NCI-H345 treated with DMSO at 0.1 percent for 48 hours (cell line): Measurements from ENCODE around the gene LMAN2.
"Not testable (repeated sequence)": the region's sequence is repeated elsewhere in the genome, so short reads cannot be mapped to it uniquely, and the experiment has no call there.

Experiments
- DNase-seq: peaks from one replicate; lab custom pipeline; 2025; ENCODE audit not compliant: unreplicated experiment; lab: John Stamatoyannopoulos, UW

The LMAN2 gene

GRCh38 chr5:177307544-177308363 is 43.7 kb downstream of the LMAN2 start:
- no peak for DNase-seq

- no peak for DNase-seq
Measured at GRCh38 chr5:177306674-177307543, 44.6 kb downstream of the LMAN2 start.

DNA sequence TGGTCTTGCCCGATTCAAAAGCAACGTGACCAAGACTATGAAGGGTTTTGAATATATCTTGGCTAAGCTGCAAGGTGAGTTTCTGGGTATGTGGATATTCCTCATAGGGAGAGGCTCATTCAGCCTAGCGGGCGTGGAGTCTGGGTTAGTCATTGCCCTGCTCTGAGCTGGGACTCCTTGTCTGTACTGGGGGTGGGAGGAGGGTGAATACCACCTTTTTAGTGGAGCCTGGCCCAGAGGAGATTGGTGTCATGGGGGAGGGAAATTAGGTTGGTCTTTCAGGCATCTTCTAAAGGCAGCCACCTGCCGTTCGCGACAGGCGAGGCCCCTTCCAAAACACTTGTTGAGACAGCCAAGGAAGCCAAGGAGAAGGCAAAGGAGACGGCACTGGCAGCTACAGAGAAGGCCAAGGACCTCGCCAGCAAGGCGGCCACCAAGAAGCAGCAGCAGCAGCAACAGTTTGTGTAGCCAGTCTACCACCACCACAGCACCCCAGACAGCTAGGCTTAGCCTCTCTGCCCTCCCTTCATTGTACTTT is 45.3 kb downstream of the LMAN2 start:
- DNase-seq: not testable (repeated sequence)

GRCh38 chr5:177304392-177305119 is 46.9 kb downstream of the LMAN2 start:
- no peak for DNase-seq

DNA sequence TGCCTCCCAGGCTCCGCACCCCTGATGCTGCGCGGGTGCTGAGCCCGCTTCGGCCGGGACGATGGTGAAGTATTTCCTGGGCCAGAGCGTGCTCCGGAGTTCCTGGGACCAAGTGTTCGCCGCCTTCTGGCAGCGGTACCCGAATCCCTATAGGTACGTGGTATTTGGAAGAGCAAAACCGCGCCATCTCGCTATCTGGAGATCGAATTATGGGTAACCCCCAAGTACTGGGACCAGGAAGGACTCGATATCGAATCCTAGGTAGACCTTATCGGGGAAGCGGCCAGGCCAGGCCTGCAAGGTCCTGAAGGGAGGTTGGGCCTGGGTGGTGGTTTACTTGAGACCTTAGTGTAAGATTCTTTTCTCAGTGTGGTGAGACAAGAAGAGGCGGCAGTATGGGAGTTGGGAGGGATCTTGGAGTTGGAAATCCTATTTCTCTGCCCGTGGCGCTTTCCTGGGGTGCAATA is 47.5 kb downstream of the LMAN2 start:
- no peak for DNase-seq

DNA sequence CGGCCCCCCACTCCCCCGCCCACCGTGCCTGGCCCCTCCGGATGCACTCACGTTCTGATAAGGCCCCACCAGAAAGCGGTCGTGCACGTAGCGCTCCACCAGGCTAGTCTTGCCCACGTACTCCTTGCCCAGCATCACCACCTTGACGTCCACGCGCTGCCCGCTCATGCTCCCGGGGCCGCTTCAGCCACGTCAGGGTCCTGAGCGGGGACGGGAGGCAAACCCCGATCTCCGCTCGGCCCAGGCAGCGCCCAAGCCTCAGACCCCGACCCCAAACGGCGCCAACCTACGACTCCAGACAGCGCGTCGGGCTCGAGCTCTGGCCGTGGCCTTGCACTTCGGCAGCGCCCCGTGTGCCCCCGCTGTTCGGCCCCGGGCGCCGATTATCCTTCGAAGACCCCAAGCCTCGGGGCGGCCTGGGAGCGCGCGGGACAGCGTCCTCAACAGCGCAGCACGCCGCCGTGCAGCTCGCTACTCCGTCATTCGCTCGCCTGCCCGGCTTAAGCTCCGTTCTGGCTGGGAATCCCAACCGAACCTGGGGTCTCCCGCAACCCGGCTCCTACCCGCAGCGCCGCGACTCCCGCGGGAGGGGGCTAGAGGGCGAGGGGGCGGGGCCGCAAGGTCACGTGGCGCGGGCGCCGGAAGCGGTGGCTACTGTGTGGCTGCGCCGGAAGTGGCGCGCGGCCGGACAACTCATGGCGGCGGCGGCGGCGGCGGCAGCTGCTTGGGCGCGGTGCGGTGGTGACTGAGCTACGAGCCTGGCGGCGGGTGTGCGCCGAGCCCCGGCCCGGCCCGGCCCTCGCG is 48.1 kb downstream of the LMAN2 start, which contains the start of the genes PRELID1 and RAB24:
TSS of gene PRELID1 (plus strand) at position 679 of the 804 bp plus-strand sequence. CDS start 187 bp downstream, outside the sequence.
TSS of gene RAB24 (minus strand) at position 599 of the 804 bp plus-strand sequence. CDS start at position 168, 431 bp downstream.
- DNase-seq: peak; percentile 73

DNA sequence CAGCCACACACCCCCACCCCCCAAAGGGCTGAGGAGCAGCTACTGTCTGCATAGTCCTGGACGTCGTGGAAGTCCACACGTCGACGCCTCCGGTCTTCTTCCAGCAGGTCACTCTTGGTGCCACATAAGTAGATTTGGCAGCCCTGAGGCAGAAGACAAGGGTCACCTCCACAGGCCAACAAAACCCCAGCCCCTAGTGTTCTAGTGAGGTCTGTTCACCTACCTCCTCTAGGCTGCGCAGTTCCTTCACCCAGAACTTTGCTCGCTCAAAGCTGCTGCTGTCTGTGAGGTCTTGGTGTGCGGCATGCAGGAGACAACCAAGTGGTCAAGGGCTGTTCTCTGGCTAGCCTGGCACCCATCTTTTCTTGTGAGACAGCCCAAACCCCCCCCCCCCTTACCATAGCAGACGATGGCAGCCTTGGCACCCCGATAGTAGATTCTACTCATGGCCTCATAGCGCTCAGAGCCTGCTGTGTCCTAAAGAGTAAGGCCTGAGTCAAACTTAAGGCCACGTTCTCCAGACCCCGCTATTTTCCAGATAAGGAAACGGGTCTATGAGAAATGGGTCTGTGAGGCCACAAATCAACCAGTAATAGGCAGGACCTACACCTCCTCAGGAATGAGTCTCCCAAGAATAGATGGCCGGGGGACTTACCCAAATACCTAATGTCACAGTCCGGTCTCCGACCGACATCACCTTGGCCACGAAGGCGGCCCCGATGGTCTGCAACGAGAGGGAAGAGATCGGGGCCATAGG is 48.9 kb downstream of the LMAN2 start:
- DNase-seq: no peak

- peak; percentile 93 for DNase-seq
Measured at GRCh38 chr5:177301503-177302165, 49.8 kb downstream of the LMAN2 start.

DNA sequence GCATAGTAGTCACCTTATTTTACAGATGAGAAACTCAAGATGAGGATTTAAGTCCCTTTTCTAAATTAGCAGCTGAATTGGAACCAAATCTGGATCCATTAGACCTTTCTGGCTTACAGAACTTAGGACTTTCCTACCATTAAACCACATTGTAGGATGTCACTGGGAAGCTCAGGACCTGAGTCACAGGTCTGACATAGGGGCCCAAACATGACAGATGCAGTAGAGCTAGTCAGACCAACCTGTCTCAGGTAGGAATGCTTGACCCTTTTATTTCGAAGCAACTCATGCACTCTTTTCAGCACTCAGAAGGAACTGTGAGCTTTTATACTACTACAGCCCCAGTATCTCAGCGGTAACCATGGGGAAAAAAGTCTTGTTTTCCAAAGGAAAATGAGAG is 50.5 kb downstream of the LMAN2 start:
- DNase-seq: no peak

GRCh38 chr5:177300236-177300880 is 51.1 kb downstream of the LMAN2 start:
- DNase-seq: no peak

DNA sequence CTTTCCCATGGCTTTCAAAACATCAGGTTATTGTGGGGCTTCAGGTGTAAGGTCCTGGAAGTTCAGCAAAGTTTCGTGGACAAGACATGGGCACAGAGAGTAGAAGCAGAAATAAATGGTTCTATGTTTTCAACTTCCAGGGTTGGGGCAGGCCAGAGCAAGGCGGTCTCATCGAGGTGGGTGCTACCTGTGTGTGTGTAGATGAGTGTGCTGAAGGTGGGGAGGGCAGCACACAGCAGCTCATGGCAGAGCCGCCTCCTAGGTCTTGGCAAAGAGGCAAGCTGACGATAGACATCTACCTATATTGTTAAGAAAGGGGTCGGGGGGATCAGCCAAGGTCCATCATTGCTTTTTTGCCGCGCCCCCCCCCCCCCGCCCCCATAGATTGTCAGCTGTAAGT is 51.8 kb downstream of the LMAN2 start:
- DNase-seq: no peak

DNA sequence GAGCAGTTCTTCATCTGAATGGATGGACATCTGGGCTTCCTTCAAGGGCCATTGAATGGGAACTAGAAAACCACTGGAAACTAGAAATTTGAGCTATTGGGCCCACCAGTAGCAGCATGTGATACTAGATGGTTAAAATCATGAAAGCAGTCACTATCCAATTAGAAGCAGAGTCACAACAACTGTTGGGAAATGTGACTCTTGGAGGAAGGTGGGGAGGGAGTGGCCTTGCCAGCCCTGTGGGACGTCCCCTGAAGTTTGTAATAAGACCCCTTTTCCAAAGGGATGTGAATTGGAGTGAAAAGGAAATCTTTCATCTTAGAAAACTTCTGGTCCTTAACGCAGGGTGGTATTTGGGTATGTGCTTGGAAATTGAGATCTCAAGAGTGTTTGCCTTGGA is 53.5 kb downstream of the LMAN2 start:
- no peak for DNase-seq

- DNase-seq: no peak
Measured at GRCh38 chr5:177296581-177296980, 54.9 kb downstream of the LMAN2 start.

DNA sequence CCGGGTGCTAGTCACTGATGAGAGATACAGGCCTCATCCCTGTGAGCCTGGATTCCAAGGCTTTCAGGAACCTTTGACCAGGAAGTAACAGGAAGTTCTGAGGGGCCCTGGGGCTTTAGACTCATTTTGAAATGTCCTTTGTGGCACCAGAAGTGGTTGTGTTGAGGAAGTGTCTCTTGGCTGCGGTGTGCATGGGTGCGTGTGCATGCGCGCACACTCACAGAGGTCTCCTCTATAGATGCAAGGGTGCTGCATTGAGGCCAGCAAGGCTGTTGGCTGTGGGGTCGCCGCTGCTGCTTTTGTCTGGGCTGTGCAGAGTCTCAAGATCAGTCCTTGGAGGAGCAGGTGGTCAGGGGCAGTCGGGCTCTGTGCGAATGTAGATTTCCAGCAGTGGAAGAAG is 55.5 kb downstream of the LMAN2 start:
- no peak for DNase-seq

- DNase-seq: no peak
Measured at GRCh38 chr5:177294632-177295031, 56.8 kb downstream of the LMAN2 start.

DNA sequence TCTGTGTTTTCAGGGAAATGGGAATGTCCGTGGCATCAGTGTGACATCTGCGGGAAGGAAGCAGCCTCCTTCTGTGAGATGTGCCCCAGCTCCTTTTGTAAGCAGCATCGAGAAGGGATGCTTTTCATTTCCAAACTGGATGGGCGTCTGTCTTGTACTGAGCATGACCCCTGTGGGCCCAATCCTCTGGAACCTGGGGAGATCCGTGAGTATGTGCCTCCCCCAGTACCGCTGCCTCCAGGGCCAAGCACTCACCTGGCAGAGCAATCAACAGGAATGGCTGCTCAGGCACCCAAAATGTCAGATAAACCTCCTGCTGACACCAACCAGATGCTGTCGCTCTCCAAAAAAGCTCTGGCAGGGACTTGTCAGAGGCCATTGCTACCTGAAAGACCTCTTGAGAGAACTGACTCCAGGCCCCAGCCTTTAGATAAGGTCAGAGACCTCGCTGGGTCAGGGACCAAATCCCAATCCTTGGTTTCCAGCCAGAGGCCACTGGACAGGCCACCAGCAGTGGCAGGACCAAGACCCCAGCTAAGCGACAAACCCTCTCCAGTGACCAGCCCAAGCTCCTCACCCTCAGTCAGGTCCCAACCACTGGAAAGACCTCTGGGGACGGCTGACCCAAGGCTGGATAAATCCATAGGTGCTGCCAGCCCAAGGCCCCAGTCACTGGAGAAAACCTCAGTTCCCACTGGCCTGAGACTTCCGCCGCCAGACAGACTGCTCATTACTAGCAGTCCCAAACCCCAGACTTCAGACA is 57.5 kb downstream of the LMAN2 start:
- DNase-seq: no peak

- DNase-seq: no peak
Measured at GRCh38 chr5:177291735-177292134, 59.7 kb downstream of the LMAN2 start.
